ENCODE measurements around the gene FBRSL1.
"Not testable (repeated sequence)": the region's sequence is repeated elsewhere in the genome, so short reads cannot be mapped to it uniquely, and the experiment has no call there.

FBRSL1 gene

GRCh38 chr12:132532711-132533583, 43.0 kb downstream of the FBRSL1 start:
- FAIRE-seq; DNase-seq (ENCODE audit: extremely low spot score, insufficient read length, low read depth): not testable (repeated sequence)

- FAIRE-seq: no peak
- DNase-seq (ENCODE audit: extremely low spot score, insufficient read length, low read depth): no peak
Measured at GRCh38 chr12:132533584-132533958, 43.6 kb downstream of the FBRSL1 start.

GRCh38 chr12:132534076-132534475, 44.1 kb downstream of the FBRSL1 start:
- FAIRE-seq: no peak
- DNase-seq (ENCODE audit: extremely low spot score, insufficient read length, low read depth): no peak

GRCh38 chr12:132535019-132535418, 45.1 kb downstream of the FBRSL1 start:
- DNase-seq (ENCODE audit: extremely low spot score, insufficient read length, low read depth) (no peak), FAIRE-seq (no peak)

GRCh38 chr12:132536102-132536876, 46.3 kb downstream of the FBRSL1 start:
- DNase-seq (ENCODE audit: extremely low spot score, insufficient read length, low read depth) (no peak), FAIRE-seq (no peak)

GRCh38 chr12:132537049-132537448, 47.1 kb downstream of the FBRSL1 start:
- FAIRE-seq: no peak
- DNase-seq (ENCODE audit: extremely low spot score, insufficient read length, low read depth): no peak

GRCh38 chr12:132537836-132538662, 48.1 kb downstream of the FBRSL1 start:
- DNase-seq (ENCODE audit: extremely low spot score, insufficient read length, low read depth): no peak
- no peak for FAIRE-seq

- FAIRE-seq: no peak
- DNase-seq (ENCODE audit: extremely low spot score, insufficient read length, low read depth): no peak
Measured at GRCh38 chr12:132538663-132538990, 48.7 kb downstream of the FBRSL1 start.

- no peak for FAIRE-seq
- DNase-seq (ENCODE audit: extremely low spot score, insufficient read length, low read depth): no peak
Measured at GRCh38 chr12:132539016-132539773, 49.2 kb downstream of the FBRSL1 start.

- no peak for FAIRE-seq
Measured at GRCh38 chr12:132540436-132540835, 50.5 kb downstream of the FBRSL1 start.

GRCh38 chr12:132541200-132541599, 51.2 kb downstream of the FBRSL1 start:
- FAIRE-seq (no peak), DNase-seq (ENCODE audit: extremely low spot score, insufficient read length, low read depth) (no peak)

More at GRCh38 chr12:132540436-132540835, 50.5 kb downstream of the FBRSL1 start:
- no peak for DNase-seq (ENCODE audit: extremely low spot score, insufficient read length, low read depth)

- FAIRE-seq: no peak
Measured at GRCh38 chr12:132541996-132542395, 52.0 kb downstream of the FBRSL1 start.

GRCh38 chr12:132542661-132543060, 52.7 kb downstream of the FBRSL1 start:
- no peak for DNase-seq (ENCODE audit: extremely low spot score, insufficient read length, low read depth)
- no peak for FAIRE-seq

More at GRCh38 chr12:132541996-132542395, 52.0 kb downstream of the FBRSL1 start:
- no peak for DNase-seq (ENCODE audit: extremely low spot score, insufficient read length, low read depth)

- no peak for DNase-seq (ENCODE audit: extremely low spot score, insufficient read length, low read depth)
- FAIRE-seq: no peak
Measured at GRCh38 chr12:132543298-132544079, 53.5 kb downstream of the FBRSL1 start.

GRCh38 chr12:132544080-132544397, 54.1 kb downstream of the FBRSL1 start:
- DNase-seq (ENCODE audit: extremely low spot score, insufficient read length, low read depth) (no peak), FAIRE-seq (no peak)

- DNase-seq (ENCODE audit: extremely low spot score, insufficient read length, low read depth) (no peak), FAIRE-seq (no peak)
Measured at GRCh38 chr12:132544498-132544897, 54.5 kb downstream of the FBRSL1 start.

- no peak for FAIRE-seq
Measured at GRCh38 chr12:132545164-132545953, 55.4 kb downstream of the FBRSL1 start.

GRCh38 chr12:132545955-132546354, 56.0 kb downstream of the FBRSL1 start:
- no peak for FAIRE-seq

More at GRCh38 chr12:132545164-132545953, 55.4 kb downstream of the FBRSL1 start:
- no peak for DNase-seq (ENCODE audit: extremely low spot score, insufficient read length, low read depth)

More at GRCh38 chr12:132545955-132546354, 56.0 kb downstream of the FBRSL1 start:
- DNase-seq (ENCODE audit: extremely low spot score, insufficient read length, low read depth): no peak
